ENCODE results near the gene IMP4.

IMP4 gene

DNA sequence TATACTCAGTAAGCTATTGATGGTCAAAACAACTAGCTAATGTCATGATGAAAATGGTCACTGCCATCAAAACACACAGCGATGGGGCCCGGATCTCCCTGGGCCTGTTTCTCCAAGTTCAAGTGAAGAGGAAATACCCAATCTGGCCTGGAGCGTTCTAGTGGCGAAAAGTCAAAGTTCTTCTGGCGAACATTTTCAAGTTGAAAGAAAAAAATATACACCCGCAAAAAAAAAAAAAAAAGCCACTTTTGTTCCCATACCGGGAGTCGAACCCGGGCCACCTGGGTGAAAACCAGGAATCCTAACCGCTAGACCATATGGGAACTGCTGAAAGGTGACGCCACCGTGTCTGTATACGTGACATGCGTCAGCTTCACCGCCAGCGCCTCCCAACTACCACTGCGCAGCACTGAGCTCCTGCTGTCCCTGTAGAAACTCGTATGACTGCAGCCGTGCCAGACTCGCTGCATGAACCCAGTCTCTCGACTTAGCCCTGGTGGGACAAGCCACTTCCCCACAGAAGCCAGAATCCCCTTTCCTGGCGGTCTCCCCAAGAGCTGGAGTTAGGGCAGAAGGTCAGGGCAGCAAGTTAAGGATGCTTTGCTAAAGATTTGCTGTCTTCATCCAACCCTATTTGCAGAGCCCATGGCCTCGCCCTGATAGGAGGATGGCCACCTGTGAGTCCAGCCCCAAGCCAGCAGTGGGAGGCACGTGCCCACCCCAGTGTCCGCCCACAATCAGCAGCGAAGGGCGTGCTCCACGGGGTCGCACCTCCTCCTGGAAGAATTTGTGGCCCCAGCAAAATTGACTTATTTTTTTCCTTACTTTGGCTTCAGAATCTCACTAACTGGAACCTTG lies 5.6 kb upstream of the IMP4 start:
- peak; percentile 90 for DNase-seq

GRCh38 chr2:130337735-130338325 lies 4.9 kb upstream of the IMP4 start:
- DNase-seq = no peak

GRCh38 chr2:130338793-130339345 lies 3.8 kb upstream of the IMP4 start:
- DNase-seq = peak; percentile 38

GRCh38 chr2:130339885-130340745 lies 2.6 kb upstream of the IMP4 start:
- DNase-seq = peak; percentile 29

GRCh38 chr2:130341562-130342019 lies 1.1 kb upstream of the IMP4 start:
- DNase-seq = no peak

DNA sequence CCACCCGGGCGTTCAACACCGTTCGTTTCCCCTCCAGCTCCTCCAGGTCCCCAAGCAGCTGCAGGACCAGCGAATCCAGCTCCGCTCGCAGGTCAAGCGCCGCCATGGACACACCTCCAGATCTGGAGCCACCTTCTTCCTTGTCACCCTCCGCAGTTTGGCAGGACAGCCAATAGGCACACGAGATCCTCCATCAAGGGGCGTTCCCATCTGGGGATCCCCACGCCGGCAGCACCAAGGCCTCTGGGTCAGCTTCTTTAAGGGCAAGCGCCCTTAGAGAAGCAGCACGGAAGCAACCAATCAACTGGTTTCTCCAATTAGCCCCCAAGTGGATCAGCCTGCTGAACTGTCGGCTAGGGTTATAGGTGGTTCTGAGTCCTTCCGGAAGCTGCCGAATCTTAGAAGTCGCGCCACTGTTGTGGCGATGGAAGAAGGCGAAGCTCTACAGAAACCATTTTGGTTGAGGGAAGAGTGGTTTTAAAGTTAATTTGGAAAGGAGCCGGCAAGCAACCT lies 621 bp upstream of the IMP4 start:
- DNase-seq = peak; percentile 85

GRCh38 chr2:130344578-130344977 lies 1.9 kb downstream of the IMP4 start:
- no peak for DNase-seq

DNA sequence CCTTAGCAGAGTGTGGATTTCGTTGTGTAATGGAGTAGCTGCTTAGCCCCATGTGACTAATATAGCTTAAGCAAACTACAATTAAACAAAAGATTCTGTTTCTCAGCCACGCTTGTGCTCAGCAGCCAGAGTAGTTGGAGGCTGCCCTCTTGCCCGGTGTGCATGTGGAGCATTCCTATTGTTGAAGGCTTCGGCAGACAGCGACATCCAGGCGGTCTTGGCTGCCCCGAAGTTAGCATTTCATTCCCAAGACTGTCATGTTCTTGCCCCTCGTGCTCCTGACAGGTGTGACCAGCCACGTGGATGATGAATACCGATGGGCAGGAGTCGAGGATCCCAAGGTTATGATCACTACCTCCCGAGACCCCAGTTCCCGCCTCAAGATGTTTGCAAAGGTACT lies 2.4 kb downstream of the IMP4 start:
- no peak for DNase-seq

- DNase-seq = no peak
Measured at GRCh38 chr2:130345611-130346010, 2.9 kb downstream of the IMP4 start.

DNA sequence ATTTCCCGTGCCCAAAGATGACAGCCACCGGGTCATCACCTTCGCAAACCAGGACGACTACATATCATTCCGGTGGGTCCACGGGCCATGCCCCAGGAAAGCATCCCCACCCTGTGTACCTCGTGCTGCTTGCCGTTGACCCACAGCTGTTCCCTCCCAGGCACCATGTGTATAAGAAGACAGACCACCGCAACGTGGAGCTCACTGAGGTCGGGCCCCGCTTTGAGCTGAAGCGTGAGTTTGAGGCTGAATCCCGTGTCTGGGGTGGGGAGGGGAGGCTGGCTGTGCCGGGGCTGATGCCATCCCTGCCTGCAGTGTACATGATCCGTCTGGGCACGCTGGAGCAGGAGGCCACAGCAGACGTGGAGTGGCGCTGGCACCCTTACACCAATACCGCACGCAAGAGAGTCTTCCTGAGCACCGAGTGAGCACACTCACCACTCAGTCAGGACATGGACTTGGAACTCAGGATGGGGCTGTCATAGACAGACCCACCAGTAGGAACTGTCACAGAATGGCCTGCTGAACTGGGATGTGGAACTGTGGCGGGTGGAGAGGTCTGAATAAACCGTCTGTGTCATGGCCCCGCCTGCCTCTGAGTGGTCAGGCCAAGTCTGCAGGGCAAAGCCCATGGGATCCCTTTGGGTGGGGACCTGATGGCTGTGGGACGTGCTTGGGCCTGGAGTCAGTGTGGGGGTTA lies 3.5 kb downstream of the IMP4 start:
- no peak for DNase-seq

GRCh38 chr2:130346741-130347066 lies 4.0 kb downstream of the IMP4 start:
- DNase-seq = no peak

DNA sequence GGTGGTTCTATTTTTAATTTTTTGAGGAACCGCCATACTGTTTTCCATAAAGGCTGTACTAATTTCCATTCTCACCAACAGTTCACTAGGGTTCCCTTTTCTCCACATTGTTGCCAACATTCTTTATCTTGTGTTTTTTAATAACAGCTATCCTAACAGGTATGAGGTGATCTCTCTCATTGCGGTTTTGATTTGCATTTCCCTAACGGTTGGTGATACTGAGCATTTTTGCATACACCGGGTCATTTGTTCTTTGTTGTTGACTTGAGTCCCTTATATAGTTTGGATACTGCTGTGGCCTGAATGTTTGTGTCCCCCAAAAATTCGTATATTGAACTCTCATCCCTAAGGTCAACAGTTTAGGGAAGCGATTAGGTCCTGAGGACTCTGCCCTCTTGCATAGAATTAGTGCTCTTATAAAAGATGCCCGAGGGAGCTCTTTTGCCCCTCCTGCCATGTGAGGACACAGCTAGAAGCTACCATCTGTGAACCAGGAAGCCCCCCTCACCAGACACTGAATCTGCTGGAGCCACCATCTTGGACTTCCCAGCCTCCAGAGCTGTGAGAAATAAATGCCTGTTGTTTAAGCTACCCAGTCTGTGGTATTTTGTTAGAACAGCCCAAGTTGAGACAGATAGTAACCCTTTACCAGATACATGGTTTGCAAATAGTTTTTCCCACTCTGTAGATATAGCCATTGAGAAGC lies 4.7 kb downstream of the IMP4 start:
- no peak for DNase-seq

- DNase-seq = no peak
Measured at GRCh38 chr2:130349174-130349573, 6.5 kb downstream of the IMP4 start.

- no peak for DNase-seq
Measured at GRCh38 chr2:130351711-130352110, 9.0 kb downstream of the IMP4 start.

DNA sequence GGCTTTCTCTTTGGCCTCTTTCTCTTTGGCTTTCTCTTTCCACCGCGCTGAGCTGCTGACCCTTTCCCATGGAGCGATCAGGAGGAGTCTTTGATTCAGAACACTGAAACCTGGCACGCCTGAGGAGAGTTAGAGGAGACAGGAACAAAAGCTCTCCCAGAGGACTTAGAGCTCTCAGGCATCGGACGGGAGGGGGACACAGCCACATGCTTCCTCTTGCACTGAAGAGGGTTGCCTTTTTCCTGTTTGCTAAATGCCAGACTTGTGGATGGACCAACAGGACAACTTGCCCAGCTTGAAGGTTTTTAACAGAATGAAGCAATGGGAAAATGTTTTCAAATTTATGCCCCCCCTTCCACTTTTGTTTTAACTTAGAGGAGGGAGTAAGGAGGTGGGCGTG lies 9.5 kb downstream of the IMP4 start:
- DNase-seq = no peak

DNA sequence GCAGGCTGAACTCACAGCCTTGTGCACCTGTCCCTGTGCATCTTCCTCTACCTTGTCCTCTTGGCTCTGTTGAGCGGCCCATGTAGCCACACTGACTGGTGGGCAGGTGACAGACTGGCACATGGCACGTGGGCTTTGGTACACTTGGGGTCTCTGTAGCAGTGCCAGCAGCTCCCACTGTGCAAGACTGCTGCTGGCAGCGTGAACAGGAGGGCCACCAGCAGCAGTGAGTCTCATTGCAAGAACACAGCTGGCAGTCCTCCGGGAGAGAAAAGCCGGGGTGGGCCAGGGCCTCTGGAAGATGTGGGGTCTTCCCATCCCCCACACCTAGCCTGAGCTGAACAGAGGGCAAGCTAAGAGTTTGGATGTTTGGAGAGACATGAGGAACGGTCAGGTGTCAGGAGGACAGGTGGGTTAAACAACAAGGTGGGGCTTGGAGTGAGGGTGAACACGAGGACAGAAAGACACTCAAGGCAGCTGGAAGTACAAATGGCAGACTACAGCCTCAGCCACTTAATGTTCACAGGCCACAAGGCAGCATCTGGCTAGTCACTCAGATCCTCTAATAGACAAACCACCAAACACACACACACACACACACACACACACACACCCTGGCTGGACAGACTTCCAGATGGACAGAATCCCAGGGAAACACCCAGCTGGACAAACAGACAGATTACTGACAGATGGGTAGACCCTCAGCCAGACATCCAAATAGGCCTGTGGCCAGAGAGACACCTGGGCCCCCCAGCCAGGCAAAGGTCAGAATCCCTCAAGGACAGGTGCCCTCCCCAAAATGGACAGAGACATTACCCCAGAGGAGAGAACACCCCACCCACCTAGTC lies 10.8 kb downstream of the IMP4 start:
- no peak for DNase-seq

DNA sequence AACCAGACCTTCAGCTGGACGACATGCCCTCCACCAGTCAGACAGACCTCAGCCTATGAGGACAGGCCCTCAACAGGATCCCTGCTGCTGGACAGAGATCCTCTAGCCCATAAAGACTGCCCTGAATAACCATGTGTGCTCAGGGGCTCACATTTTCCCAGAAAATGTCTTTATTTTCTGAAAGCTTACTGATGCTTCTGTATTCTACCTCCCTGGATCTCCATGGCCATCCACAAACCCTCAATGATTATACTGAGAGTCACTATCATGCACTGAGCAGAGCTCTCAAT lies 11.4 kb downstream of the IMP4 start:
- no peak for DNase-seq

DNA sequence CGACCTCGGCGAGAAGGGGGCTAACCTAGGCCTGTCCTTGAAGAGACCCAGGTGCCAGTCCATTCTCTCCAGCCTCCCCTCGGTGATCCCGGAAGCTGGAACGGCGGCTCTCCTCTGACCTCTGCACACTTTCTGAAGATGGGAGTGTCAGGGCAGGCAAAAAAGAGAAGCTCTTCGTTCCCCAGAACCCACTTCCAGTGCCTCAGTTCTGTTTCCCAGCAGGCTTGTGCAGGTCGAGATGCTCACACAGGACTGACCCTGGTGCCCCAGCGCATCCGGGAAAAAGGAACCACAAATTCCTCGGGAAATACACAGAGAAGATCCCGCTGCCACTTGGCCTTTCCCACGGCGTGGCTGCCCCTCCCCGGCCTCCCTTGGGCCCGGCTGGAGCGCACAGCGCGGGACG lies 12.5 kb downstream of the IMP4 start:
- DNase-seq = no peak

- DNase-seq = peak; percentile 85
Measured at GRCh38 chr2:130355578-130356431, 13.1 kb downstream of the IMP4 start, which contains the start of gene PTPN18. Gene PTPN18, plus strand, starts transcription at chr2:130356056. Its CDS starts 52 bp downstream, at chr2:130356108.

GRCh38 chr2:130357864-130358263 lies 15.2 kb downstream of the IMP4 start:
- no peak for DNase-seq

All from activated CD8-positive, alpha-beta memory T cell treated with anti-CD3 and anti-CD28 coated beads, Interleukin-2, amount 50 U/mL, for 48 hours (primary cell).